CD4-positive, alpha-beta T cell treated with Interleukin-10 for 1 hour (primary cell): ENCODE results near the gene ZNF684.

Experiments used
- DNase-seq: peaks from one replicate; pipeline ENCODE4 v3.0.0-alpha.2; 2020

Gene ZNF684

DNA sequence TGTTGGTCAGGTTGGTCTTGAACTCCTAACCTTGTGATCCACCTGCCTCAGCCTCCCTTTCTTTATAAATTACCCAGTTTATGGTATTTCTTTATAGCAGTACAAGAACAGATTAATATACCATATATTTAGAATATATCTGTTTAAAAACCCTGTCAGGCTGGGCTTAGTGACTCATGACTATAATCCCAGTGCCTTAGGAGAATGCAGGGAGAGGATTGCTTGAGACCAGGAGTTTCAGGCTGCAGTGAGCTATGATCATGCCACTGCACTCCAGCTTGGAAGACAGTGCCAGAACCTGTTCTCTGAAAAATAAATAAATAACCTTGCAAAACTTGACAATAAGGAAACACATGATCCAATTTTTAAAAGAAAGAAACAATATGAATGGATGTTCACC lies 43.9 kb downstream of the ZNF684 start:
- DNase-seq = no peak

DNA sequence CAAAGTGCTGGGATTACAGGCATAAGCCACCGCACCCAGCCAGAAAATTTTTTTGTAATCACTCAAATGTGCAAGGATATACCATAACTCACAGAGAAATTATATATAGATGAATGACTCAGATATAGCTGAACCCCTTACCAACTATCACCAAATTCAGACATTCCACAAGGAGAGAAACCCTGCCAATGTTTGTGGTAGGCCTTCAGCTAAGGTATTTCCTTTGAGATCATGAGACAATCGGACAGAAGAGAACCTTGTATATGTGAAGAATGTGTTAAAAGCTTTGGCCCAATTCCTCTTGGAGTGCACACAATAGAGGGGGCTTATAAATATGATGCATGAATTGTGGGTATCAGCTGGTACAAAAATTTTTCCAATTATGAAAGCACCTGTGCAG lies 50.7 kb downstream of the ZNF684 start:
- no peak for DNase-seq

DNA sequence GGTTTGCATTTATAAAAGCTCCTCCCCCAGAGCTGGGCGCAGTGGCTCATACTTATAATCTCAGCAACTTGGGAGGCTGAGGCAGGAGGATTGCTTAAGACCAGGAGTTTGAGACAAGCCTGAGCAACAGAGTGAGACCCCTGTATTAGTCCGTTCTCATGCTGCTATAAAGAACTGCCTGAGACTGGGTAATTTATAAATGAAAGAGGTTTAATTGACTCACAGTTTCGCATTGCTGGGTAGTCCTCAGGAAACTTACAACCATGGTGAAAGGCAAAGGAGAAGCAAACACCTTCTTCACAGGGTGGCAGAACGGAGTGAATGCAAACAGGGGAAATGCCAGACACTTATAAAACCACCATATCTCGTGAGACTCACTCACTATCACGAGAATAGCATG lies 52.5 kb downstream of the ZNF684 start:
- DNase-seq = no peak

DNA sequence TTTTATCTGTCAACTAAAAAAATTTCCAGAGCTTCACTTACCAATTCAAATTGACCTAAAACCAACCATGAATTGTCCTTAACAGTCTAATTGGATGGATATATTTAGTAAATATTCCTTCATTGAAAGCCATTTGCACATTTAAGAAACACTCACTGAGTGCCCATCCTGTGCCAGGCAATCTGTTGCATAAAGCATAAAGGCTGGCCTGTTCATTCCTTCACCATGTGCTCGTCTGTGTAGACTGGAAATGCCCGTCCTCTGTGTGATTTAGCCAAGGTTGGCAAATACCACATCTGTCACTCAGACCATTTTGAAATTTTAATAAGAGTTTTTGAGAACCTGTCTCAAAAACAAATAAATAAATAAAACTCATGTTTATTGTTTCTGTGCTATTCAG lies 57.1 kb downstream of the ZNF684 start:
- no peak for DNase-seq

DNA sequence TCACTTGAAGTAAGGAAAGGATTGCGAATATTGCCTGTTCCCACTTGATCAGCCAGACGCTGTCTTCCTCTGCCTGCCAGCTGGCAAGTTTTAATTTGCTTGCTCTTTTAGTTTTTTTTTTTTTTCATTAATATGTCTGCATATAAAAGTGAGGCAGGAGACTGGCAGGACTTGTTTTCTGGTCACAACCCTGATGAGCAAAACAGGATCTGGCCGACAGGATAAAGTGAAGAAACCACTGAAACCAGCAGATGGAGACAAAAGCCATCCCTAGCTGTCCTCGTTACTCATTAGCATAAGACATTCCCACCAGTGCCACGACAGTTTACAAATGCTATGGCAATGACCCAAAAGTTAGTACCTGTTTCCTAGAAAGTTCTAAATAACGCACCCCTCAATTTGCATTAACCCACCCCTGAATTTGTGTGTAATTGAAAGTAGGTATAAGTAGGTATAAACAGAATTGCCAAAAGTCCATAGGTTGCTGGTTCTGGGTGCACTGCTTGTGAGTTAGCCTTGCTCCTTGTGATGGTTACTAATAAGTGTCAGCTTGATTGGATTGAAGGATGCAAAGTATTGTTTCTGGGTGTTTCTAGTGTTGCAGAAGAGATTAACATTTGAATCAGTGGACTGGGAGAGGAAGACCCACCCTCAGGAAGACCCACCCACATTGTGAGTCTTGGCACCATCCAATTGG lies 60.8 kb downstream of the ZNF684 start:
- DNase-seq = peak; percentile 25

DNA sequence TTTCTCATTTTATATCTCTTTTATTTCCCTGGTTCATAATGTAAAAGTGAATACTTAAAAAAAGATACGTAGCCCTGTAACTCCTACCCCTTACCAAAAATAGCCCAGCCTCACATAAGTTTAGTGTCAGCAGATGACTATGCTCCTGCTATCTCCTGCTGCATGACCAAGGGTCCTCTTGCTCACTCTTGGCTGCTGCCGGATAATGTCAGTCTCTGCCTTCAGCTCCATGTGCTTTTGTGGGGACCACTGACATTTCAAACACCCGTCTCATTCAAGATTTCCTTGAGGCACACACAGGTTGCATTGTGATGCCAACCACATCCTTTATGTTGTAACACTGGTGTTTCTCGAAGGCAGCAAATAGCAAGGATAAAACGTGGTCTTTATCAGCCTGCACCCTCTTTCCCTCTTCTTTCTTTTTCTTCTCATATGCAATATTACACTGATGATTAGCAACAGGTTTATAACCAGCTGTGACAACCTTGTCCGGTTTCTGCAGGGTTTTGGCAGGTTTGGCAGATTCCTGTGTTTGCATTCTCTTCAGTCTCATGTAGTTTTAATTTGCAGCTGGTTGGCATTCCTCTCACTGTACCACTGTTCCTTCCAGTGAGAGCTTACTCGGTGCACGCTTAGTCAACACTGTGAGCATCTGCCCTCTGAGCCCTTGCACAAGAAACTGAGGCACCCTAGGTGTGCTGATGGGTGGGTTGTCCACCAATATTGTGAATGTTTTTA lies 62.2 kb downstream of the ZNF684 start:
- no peak for DNase-seq

DNA sequence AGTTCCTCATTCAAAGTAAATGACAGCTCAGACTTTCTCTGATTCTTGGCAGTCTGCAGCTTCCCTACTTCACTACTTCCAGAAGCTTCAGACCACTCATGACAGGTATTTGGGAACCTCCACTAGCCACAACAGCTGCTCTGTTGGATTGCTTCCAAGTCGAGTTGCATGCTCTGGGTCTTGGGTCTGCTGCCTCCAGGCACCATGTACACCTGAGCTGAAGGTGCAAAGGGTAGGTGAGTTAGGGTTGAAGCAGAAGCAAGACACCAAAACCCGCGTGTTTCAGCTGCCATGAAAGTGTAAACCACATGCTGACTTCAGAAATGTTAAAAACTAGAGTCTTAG lies 62.7 kb downstream of the ZNF684 start:
- DNase-seq = no peak

DNA sequence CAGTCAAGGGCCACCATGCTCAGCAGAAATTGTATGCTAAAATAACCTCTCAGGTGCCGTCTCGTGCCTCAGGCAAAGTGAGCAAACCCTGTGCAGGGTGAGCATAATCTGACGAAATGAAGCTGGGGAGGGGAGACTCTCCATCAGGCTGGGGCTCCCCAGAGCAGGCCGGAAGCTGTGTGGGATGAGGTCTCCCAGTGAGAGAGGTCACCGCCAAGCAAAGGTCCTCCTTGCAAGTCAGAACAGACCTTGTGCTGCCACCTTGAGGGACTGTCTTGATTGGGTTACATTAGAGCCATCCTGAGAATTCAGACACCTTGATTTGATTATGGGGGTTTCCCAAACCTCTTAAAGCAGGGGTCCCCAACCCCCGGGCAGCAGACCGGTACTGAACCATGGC lies 64.2 kb downstream of the ZNF684 start:
- no peak for DNase-seq
